ENCODE measurements around the gene ADAM17.
A peak's percentile ranks its signal among the peaks of the same experiment; 100 is the strongest.

ADAM17 gene

DNA sequence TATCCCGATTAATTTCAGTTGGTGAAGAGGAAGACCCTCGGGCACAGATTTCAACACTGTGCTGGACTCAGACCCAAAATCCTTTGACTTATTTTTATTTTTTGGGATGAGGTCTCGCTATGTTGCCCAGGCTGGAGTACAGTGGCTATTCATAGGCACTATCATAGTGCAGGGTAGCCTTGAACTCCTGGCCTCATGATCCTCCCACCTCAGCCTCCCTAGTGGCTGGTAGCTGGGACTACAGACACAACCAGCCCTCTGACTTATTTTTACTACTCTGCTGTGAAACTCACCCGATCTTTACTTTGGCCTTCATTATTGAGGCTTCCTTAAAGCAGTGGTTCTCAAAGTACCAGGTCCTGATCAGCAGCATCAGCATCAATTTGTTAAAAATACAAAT lies 18.2 kb upstream of the ADAM17 start:
- Histone ChIP-seq H3K4me2 (ENCODE audit: low read depth, low read length, poor library complexity, severe bottlenecking) (no peak overlapping the region), H3K79me2 (ENCODE audit: insufficient read depth, low read length) (no peaks in the 10 kb centered on the region)

DNA sequence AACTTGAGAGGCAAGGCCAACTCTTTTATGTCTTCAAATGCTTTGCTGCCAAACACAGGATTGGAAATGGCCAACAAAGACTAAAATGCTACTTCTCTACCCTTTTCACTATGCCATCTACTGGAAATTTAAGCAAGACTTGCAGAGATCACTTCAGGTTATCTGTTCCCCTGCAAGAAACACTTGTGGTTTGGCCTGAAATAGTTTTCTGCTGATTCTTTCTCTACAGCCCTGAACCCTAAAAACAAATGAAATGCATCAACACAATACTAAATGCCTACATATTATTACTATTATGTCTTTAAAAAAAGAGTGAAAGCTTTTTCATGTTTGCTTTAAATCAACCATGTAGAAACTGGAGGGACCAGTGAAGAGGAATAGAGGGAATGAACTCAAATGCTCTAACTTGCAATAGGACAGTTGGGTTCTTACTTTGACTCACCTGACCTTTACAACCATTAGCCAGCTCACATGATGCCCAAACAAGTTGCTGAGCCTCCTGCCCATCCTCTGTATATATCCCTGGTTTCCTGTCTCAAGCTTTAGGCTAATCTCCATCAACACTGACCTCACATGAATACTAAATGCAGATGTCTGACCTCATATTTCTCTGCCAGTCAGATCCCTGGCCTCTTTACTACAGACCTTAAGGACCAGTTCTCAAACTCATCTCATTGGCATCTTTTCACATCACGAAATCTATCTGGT lies 17.5 kb upstream of the ADAM17 start:
- Histone ChIP-seq H4K20me1 (ENCODE audit: insufficient read depth, low read length, poor library complexity, severe bottlenecking) (no peaks in the 10 kb centered on the region), H3K4me3 (ENCODE audit: low read length, poor library complexity, severe bottlenecking) (no peak overlapping the region), H3K9me3 (ENCODE audit: insufficient read depth, low read depth, low read length) (no peaks in the 10 kb centered on the region), H3K4me1 (ENCODE audit: insufficient read depth, low read length, poor library complexity, severe bottlenecking) (no peaks in the 10 kb centered on the region), H3K9me2 (replicated peaks; ENCODE audit: low read depth, low read length) (no peaks in the 10 kb centered on the region), H2AFZ (ENCODE audit: low read length) (no peak overlapping the region), H3K36me3 (ENCODE audit: insufficient read depth, low read length) (no peaks in the 10 kb centered on the region), H3K27me3 (ENCODE audit: insufficient read depth, low read length, poor library complexity, severe bottlenecking) (no peaks in the 10 kb centered on the region), H3K9ac (ENCODE audit: low read depth, low read length, poor library complexity, severe bottlenecking) (no peak overlapping the region), H3K4me2 (ENCODE audit: low read depth, low read length, poor library complexity, severe bottlenecking) (no peak overlapping the region), H3K79me2 (ENCODE audit: insufficient read depth, low read length) (no peaks in the 10 kb centered on the region), H3F3A (ENCODE audit: low read depth) (no peaks in the 10 kb centered on the region)
- no peak for TF ChIP-seq EZH2phosphoT487 (IDR thresholded peaks at IDR 0.05; ENCODE audit: borderline replicate concordance)
- TF ChIP-seq, protein P1, sequence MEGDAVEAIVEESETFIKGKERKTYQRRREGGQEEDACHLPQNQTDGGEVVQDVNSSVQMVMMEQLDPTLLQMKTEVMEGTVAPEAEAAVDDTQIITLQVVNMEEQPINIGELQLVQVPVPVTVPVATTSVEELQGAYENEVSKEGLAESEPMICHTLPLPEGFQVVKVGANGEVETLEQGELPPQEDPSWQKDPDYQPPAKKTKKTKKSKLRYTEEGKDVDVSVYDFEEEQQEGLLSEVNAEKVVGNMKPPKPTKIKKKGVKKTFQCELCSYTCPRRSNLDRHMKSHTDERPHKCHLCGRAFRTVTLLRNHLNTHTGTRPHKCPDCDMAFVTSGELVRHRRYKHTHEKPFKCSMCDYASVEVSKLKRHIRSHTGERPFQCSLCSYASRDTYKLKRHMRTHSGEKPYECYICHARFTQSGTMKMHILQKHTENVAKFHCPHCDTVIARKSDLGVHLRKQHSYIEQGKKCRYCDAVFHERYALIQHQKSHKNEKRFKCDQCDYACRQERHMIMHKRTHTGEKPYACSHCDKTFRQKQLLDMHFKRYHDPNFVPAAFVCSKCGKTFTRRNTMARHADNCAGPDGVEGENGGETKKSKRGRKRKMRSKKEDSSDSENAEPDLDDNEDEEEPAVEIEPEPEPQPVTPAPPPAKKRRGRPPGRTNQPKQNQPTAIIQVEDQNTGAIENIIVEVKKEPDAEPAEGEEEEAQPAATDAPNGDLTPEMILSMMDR (conservative IDR thresholded peaks at IDR 0.05; ENCODE audit: low read length): no peak

More for the DNA sequence above, 18.2 kb upstream of the ADAM17 start:
- H4K20me1 ChIP-seq (ENCODE audit: insufficient read depth, low read length, poor library complexity, severe bottlenecking): no peaks in the 10 kb centered on the region
- no peaks in the 10 kb centered on the region for H3K9me2 ChIP-seq (replicated peaks; ENCODE audit: low read depth, low read length)
- no peaks in the 10 kb centered on the region for H3K27me3 ChIP-seq (ENCODE audit: insufficient read depth, low read length, poor library complexity, severe bottlenecking)
- no peaks in the 10 kb centered on the region for H3K9me3 ChIP-seq (ENCODE audit: insufficient read depth, low read depth, low read length)
- no peak overlapping the region for H3K9ac ChIP-seq (ENCODE audit: low read depth, low read length, poor library complexity, severe bottlenecking)
- TF ChIP-seq EZH2phosphoT487 (IDR thresholded peaks at IDR 0.05; ENCODE audit: borderline replicate concordance): no peak
- TF ChIP-seq, protein P1 (conservative IDR thresholded peaks at IDR 0.05; ENCODE audit: low read length): peak; percentile 30; the same call in 1 of the 2 replicates
- H3F3A ChIP-seq (ENCODE audit: low read depth): no peaks in the 10 kb centered on the region
- no peak overlapping the region for H3K4me3 ChIP-seq (ENCODE audit: low read length, poor library complexity, severe bottlenecking)
- H2AFZ ChIP-seq (ENCODE audit: low read length): no peak overlapping the region
- no peaks in the 10 kb centered on the region for H3K36me3 ChIP-seq (ENCODE audit: insufficient read depth, low read length)
- H3K4me1 ChIP-seq (ENCODE audit: insufficient read depth, low read length, poor library complexity, severe bottlenecking): no peaks in the 10 kb centered on the region

DNA sequence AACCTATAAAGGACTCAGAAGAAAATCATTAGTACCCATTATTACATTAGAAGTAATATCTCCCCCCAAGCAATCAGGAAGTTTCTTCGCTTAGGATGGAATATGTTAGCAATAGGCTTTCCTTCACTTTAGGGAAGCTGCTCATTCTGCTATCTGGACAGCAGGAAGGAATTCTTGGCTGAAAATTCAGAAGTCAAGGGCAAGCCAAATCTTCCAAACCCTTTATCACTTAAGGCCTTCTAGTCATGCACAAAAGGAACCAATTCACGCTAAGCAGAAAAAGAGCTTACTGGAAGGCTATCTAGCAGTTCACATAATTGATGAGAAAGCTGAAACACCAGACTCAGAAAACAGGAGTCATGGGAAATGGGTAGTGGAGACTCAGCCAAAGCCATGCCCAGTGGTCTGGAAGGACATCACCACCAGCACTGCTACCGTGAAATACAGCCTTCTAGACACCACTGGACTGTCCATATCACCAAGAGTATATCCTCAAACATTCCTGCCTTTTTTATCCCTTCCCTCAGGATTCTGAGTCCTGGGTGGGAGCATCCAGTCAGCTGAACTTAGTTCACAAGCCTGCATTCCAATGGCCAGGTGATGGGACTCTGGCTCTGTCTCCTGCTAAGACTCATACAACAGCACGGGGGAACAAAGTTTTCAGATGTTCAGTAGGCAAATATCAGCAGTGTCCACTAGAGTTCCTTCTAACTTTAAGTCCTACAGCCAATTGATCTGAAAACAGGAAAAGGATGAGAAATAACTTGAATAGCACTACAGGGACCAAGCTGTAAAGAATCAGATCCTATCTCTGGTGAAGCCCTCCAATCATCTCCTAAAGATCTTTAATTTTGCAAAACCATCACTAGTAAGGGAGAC lies 14.8 kb upstream of the ADAM17 start:
- no peak overlapping the region for H2AFZ ChIP-seq (ENCODE audit: low read length)
- TF ChIP-seq, protein P1 (conservative IDR thresholded peaks at IDR 0.05; ENCODE audit: low read length): 0 out of 2 replicates have a peak, but pooled peaks have one; percentile 16
- TF ChIP-seq EZH2phosphoT487 (IDR thresholded peaks at IDR 0.05; ENCODE audit: borderline replicate concordance): no peak
- H3K27me3 ChIP-seq (ENCODE audit: insufficient read depth, low read length, poor library complexity, severe bottlenecking): no peaks in the 10 kb centered on the region
- H3K9me3 ChIP-seq (ENCODE audit: insufficient read depth, low read depth, low read length): no peaks in the 10 kb centered on the region
- no peak overlapping the region for H3K4me2 ChIP-seq (ENCODE audit: low read depth, low read length, poor library complexity, severe bottlenecking)
- H3K4me1 ChIP-seq (ENCODE audit: insufficient read depth, low read length, poor library complexity, severe bottlenecking): no peaks in the 10 kb centered on the region
- no peaks in the 10 kb centered on the region for H3K9me2 ChIP-seq (replicated peaks; ENCODE audit: low read depth, low read length)
- H3K36me3 ChIP-seq (ENCODE audit: insufficient read depth, low read length): no peaks in the 10 kb centered on the region
- no peak overlapping the region for H3K4me3 ChIP-seq (ENCODE audit: low read length, poor library complexity, severe bottlenecking)
- H3F3A ChIP-seq (ENCODE audit: low read depth): no peaks in the 10 kb centered on the region
- H3K79me2 ChIP-seq (ENCODE audit: insufficient read depth, low read length): no peaks in the 10 kb centered on the region
- H4K20me1 ChIP-seq (ENCODE audit: insufficient read depth, low read length, poor library complexity, severe bottlenecking): no peaks in the 10 kb centered on the region
- no peak overlapping the region for H3K9ac ChIP-seq (ENCODE audit: low read depth, low read length, poor library complexity, severe bottlenecking)

Measured in Loucy (cell line).